GM10847 (cell line): ENCODE results near the gene BCL2L11.

Experiments used
- POLR2A ChIP-seq: IDR thresholded peaks from 2 replicates; pipeline ENCODE4 v1.6.1; 2011; ENCODE audit not compliant: insufficient read length; ENCODE audit errors: extremely low read depth

BCL2L11 gene

DNA sequence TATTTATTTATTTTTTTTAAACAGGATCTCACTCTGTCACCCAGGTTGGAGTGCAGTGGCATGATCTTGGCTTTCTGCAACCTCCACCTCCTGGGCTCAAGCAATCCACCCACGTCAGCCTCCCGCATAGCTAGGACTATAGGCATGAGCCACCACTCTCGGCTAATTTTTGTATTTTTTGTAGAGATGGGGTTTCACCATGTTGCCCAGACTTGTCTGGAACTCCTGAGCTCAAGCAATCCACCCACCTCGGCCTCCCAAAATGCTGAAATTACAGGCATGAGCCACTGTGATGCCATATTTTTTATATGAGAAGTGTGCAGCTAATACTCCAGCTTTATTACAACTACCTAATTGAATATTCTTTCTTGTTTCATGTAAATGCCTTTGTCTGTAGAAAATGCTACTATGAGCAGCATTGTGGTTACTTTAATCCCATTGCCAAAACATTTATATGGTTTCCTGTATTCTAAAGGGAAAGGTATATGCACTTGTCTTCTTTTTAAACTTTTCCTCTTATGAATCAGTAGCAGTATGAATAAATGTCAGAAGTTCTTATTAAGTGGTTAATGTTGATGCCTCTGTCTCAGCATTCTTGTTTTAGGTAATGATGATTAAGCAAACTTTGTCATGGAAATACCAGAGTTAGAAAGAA is 9.5 kb upstream of the BCL2L11 start:
- TF ChIP-seq POLR2A = no peak

DNA sequence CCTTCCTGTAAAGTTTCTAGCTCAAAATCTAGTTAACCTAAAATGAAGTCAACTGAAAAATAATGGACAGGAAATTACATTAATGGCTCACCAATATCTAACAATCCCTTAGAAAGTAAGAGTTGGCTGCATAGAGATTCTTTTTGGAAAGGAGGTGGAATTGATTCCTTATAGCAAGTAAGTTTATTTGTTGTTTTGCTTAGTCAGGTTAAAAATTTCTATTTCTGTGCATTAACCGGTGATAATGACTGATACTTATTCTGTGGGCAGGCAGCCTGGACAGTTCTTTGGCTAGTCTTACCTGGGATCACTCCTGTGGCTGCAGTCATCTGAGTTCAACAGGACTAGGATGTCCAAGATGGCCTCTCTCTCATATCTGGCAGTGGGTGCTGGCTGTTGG is 6.9 kb upstream of the BCL2L11 start:
- TF ChIP-seq POLR2A = no peak

GRCh38 chr2:111116011-111116746 is 4.5 kb upstream of the BCL2L11 start:
- TF ChIP-seq POLR2A = no peak

GRCh38 chr2:111116843-111117597 is 3.7 kb upstream of the BCL2L11 start:
- TF ChIP-seq POLR2A = no peak

GRCh38 chr2:111117598-111118480 is 2.9 kb upstream of the BCL2L11 start:
- TF ChIP-seq POLR2A = no peak

DNA sequence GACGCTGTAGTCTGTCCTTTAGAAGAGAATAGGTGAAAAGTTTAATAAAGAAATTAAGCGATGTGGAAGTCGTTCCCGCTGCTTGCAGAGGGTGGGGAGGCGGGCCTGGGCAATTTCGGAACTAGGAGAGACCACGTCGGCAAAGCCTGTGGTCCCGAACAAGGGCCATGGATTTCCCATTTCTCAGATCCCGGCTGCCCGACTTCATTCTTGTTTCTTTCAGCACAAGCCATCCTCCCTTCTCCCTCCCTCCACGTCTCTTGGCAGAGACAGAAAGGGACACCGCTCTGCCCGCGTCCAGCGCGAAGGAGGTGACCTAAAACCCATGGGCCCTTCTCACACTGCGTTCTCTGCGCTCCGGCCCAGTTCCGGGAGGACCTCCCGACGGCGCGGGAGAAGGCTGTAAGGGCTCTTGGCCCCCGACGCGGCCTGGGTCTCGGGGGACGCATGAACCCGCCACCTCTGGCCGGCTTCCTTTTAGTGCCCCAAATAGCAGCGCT is 2.2 kb upstream of the BCL2L11 start:
- no peak for TF ChIP-seq POLR2A

GRCh38 chr2:111118981-111119821 is 1.5 kb upstream of the BCL2L11 start:
- TF ChIP-seq POLR2A = no peak

GRCh38 chr2:111119822-111120252 is 877 bp upstream of the BCL2L11 start:
- no peak for TF ChIP-seq POLR2A

- no peak for TF ChIP-seq POLR2A
Measured at GRCh38 chr2:111121028-111121827, 514 bp downstream of the BCL2L11 start.

DNA sequence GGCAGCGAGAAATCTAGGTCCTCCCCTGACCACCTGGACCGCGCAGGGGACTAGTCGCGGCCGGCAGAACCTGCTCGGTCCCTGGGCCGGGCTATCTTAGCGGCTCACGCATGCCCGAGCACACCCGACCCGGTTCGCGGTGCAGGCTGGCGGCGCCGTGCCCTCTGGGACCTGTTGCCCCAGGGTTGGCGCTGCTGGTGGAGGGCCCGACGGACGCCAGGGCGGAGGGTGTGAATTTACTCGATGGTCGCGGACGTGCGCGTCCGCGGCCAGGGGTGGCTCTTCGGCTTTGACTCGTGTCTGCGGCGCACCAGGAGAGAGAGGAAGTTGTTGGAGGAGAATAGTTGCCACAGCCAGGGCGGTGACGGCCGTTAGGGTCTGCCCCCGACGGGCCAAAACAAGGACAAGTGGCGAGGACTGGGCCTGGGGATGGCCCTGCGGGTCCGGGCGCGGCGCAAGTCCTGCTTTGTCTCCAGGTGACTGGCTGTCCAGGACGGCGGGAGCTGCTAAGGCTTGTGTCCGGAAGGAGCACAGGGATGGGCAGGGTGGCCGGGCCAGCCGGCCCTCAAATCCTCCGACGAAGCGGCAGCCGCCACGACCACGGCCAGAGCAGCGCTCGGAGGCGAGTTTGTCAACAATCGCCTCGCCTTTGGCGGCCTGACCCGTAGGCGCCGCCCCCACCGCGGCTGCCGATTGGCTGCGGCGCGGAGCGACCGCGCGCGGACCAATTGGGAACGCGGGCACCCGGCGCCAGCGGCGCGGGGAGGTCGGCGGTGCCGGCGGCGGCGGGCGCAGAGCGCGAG is 1.3 kb downstream of the BCL2L11 start:
- no peak for TF ChIP-seq POLR2A

GRCh38 chr2:111122631-111123421 is 2.1 kb downstream of the BCL2L11 start:
- no peak for TF ChIP-seq POLR2A

GRCh38 chr2:111123751-111124150 is 3.0 kb downstream of the BCL2L11 start:
- TF ChIP-seq POLR2A = no peak
